Stimulated activated CD8-positive, alpha-beta memory T cell treated with anti-CD3 and anti-CD28 coated beads, Interleukin-7, amount 100 ng/mL, for 4 hours (primary cell): ENCODE measurements around the gene UNC13B.
"Not testable (repeated sequence)": the region's sequence is repeated elsewhere in the genome, so short reads cannot be mapped to it uniquely, and the experiment has no call there.

ENCODE experiments used
- DNase-seq, 2 donors: peaks; one replicate each; pipeline ENCODE4 v3.0.0-alpha.2; 2020; ENCODE audit warnings: low read depth in 2 of 2

Gene UNC13B

DNA sequence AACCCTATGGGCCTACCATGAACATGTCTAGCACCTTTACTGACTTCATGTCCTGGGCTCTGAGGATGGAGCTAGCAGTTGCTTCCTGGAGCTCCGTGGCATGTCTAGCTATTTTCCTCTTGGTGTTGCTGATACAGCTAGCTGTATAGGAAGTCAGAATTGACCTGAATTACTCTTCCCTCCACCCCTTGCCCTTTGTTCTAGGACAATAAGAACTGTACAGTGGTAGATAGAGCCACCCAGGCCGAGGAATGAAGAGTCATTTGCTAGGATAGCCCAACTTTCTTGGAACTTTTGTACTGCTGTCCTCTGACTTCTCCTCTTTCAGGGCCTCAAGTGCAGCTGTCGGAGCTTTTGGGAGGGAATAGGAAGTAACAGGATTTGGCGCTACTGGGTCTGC lies 218.2 kb downstream of the UNC13B start:
- no peak for DNase-seq

DNA sequence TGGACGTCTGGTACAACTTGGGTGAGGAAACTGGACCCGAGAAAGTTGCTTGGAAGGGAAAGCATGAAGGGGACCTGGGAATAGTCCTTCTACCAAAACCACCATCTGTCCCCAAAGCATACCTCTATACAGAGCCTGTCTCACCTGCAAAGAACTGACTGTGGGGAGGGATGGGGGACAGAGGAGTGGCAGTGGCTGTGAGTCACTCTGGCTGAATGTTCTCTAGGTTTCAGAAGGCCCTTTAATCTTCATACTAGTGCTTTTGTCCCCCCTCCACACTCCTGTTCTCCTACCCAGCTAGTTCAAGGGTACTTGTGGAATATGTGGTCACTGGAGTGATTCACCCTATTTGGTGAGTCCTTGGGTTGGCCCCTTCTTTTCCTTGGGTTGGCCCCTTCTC lies 218.8 kb downstream of the UNC13B start:
- no peak for DNase-seq

DNA sequence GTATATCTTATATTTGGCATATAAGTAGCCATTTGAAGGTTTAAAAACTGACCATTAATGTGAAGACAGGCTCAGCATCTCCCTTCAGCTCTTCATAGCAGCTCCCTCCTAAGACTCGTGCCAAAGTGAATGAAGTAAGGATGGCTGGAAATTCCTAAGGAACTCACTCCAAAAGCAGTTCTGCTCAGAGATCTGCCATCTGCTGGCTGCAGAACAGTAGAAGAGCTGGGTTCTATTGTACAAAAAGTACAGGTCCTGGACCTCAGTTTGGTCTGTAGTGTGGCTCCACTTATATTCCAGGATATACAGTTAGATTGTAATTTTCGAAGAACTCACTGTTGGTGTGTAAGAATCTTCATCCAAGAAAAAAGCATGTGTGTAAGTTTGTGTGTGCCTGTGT lies 223.2 kb downstream of the UNC13B start:
- no peak for DNase-seq

DNA sequence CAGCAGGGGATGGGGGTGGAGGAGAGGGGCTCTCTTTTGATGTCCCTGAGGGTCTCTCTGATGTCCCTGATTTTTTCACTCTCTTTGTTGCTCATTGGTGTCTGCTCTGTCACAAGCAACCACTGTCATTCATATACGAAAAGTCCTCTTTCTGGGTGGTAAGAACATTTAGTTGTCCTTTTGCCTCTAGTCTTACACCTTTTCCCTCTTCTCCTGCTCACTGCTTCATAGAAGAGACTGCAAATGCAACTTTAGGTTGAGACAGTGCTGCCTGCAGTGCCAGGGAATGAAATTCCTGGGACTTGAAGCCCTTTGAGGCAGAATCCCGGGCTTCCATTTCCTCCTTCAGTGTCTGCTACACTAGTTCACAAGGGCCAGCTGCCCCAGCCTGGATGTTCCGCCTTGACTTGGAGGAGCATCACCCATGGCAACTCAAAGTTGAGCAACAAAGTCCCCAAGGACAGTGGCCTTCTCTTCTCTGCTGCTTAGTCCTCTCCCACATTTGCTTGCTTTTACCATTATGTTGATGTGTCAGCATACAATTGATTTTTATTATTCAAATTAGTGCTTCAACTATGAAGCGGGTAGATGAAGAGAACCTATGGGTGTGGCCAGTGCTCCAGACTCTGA lies 233.4 kb downstream of the UNC13B start:
- no peak for DNase-seq

DNA sequence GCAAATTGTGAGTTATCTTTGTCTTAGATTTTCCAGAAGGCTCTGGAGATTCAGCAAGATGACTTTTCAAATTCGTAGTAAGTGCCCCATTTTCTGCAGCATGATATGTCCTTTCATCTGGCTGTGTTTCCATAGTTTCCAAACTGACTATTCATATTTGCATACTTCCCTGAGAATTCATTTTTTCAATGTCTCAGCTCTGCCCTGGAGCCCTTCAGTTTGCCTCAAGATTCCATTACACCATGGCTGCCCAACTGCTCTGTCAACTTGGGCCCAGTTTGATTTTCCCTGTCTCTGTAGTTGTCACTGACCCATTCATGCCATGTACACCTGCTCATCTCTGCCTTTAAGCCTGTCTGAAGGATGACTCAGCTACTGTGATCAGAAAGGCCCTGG lies 233.9 kb downstream of the UNC13B start:
- DNase-seq, result no peak

DNA sequence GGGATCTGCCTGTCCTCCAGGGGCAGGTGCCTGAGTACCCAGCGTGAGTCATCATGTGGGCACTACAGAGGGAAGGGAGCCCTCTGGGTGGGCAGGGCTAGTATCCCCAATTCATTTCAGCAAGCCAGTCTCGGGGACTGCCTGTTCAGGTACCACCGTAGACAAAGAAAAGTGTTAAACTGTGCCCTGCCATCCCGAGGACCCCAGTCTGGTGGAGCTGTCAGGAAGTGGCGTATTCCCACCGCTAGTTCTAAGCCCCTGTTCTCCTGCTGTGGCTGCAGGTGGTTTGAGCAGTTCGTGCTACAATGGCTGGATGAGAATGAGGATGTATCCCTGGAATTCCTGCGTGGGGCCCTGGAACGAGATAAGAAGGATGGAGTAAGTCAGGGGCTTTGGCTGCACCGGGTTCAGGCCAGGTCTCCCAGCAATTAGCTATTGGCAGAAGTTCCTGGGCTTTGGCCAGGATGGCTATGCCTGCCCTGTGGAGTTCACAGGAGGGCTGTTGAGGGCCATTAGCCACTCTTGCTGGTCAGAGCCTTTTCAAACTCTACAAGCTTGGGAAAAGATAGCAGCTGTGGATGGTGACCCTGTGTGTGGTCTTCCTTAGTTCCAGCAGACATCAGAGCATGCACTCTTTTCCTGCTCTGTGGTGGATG lies 234.9 kb downstream of the UNC13B start:
- no peak for DNase-seq

DNA sequence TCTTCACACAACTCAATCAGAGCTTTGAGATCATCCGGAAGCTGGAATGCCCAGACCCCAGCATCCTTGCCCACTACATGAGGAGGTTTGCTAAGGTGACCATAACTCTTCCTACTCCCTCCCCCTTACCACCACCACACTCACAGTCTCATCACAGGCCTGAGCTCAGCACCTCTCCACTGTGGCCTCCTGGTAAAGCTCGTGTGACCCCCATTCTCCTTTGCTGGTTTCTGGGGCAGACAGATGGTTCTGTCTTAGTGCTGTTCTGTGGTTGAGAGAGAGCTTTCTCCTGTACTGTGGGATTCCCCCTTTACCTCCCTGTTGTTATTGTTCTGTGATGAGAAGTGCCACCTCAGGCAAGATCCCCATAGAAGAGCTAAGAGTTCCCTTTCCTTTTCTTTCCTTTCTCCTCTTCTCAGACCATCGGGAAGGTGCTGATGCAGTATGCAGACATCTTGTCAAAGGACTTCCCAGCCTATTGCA lies 235.4 kb downstream of the UNC13B start:
- no peak for DNase-seq

DNA sequence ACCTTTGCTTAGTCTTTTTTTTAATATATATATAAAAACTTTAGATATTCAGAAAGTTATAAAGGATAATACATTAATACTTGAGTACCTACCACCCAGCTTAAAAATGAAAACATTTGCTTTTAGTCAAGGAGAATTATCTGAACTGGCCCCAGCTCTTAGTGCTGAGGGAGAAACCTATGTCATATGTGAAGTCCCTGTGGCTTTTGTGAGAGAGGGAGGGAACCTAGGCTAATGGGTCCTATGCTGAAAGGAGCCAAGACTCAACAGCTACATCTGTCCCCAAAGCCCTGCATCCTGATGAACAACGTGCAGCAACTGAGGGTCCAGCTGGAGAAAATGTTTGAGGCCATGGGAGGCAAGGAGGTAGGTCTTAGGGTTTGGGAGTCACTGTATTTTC lies 236.1 kb downstream of the UNC13B start:
- no peak for DNase-seq

DNA sequence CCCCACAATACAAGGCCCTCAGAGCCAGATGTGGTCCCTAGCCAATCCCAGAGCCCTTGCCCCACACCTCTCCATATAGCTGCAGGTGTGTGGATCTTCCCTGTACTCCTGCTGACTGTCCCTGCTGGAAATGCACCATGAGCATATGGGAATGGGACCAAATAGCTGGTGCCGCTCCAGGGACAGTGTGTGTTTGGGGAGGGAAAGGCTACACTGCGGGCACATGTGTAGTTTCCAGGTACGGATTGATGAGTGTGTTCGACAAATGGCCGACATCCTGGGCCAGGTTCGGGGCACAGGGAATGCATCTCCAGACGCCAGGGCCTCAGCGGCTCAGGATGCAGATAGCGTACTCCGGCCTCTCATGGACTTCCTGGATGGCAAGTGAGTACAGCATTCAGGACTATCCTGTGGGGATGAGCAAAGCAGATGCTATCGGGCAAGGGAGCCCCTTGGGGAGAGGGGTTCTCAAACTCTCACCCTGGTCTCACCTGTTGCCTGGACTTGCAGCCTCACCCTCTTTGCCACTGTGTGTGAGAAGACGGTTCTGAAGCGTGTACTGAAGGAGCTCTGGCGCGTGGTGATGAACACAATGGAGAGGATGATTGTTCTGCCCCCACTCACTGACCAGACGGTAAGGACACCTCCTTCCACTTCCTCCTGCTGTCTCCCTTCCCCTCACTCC lies 237.0 kb downstream of the UNC13B start:
- DNase-seq, result no peak

DNA sequence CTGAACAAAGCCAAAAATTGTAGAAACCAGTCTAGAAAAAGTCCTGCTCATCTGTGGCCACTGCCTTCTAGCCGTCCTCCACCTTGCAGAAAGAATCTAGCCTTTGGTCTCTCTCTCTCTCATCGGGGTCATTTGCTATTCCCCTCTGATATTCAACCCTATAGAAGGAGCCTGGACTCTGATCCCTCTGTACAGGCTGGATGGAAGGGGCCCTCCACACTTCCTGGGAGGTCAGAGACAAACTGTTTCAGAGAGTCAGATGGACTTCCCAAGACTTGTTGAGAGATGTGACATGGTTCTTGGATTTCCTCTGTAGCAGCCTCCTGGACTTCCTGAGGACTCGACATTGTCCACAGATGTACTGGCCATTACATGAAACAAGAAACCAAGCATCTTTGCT lies 243.1 kb downstream of the UNC13B start:
- DNase-seq, result no peak

DNA sequence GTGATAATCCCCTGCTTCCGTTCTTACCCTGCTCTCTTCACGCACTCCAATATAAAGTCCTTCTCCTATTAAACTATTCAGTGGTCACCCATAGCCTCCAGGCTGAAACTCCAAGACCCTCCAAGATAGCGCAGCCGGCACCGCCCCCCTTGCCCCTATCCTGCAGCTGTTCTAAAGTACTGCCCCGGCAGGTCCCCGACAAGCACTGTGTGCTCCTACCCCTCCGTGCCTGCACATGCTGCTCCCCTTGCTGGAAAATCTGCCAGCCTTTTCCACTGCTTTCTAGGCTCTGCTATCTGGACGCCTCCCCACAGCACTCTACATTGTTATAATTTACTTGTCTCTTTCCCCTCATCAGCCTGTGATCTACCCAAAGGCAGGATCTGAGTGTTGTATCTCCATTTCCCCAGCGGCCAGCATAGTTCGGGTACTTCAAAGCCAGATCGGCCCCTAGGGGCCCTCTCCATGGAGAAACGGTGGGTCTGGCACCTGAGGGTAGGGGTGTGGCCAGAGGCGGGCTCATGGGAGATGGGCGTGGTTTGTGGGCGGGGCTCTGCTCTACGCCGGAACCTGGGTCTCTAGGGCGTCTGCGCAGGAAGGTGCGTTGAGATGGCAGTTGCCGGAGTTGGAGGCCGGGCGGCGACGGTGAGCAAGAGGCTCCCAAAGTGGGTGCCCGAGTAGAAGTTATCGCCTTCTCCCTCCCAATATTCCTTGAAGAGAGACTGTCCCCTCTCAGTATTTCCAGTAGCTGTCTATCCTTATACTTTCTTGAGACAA lies 244.6 kb downstream of the UNC13B start:
- DNase-seq, result no peak

DNA sequence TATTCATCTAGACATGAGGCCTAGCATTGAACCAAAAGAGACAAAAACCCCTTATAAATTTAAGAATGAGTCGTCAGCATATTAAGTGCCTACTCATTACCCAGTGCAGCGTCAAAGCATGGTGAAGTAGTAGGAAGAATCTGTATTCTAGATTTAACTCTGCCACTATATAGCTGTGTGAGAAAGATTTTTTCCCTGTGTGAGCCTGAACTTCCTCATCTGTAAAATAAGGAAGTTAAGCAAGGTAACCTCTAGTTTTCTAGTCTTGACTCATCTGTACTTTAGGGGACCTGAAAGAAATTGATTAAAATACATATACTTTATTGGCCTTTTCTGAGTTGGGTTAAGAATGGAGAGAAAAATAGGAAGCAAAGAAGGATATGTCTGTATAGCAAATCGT lies 246.0 kb downstream of the UNC13B start:
- no peak for DNase-seq

DNA sequence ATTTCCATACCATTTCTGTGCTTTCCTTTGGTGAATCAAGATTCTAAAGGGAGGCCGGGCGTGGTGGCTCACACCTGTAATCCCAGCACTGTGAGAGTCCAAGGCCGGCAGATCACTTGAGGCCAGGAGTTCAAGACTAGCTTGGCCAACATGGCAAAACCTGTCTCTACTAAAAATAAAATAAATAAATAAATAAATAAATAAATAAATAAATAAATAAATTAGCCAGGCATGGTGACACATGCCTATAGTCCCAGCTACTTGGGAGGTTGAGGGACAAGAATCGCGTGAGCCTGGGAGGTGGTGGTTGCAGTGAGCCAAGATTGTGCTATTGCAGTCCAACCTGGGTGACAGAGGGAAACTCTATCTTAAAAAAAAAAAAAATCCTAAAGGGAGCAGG lies 247.6 kb downstream of the UNC13B start:
- not testable (repeated sequence) for DNase-seq

DNA sequence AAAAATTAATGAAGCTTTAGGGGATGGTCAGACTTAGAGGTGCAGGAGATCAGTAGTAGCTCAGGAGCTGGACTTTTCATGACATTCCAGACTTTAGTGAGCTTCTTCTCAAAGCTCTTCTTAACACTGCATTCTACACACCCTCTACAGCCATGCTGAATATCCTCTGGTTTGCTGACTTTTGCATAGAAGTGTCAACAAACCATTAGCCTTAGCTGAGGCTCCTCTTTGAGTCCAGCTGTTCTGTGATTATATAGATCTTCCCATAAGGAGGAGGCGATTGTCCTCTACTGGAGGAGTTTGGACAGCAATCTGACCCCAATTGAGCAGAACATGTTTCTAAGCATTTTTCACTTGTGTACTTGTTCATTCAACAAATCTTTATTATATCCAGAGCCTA lies 253.1 kb downstream of the UNC13B start:
- no peak for DNase-seq

DNA sequence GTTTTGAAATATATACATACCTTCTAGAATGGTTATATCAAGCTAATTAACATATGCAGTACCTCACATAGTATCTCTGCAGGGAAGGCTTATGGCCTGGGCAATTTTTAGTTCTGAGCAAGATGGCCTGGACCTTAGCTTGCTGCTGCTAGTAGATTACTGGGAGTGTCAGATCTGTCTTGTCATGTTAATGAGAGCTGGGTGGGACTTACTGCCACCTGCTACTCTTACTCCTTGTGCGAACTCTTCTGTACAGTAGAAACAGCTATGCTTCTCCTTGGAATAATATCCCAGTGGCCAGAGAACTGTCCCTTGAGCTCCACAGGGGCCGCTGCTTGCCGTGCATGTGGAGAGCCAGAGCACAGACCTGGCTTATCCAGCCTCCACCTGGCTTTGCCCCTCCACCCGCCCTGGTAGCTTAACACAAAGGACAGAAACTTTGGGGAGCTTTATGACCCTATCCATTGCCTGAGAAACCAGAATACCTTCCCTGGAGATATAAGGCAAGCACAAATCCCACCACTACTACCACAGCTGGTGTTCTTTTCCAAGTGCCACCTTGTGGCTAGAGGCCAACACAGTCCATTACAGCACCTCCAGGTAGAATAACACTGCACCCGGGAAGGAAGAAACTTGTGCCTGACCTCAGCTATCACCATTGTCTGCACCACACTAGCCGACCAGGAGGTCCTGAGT lies 253.7 kb downstream of the UNC13B start:
- no peak for DNase-seq

DNA sequence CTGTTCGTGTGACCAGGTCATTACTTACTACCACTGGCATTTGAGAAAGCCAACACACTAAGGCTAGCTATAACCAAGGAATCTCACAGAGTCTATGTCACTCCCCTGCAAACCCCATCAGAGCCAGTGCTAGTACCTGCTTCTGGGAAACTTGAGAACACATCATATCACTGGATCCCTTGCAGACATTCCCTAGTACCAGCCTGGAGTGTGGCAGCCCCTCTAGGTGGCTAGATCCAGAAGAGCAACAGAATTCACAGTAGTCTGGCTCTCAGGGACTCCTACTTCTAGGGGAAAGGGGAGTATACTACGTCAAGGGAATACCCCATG lies 254.3 kb downstream of the UNC13B start:
- no peak for DNase-seq

DNA sequence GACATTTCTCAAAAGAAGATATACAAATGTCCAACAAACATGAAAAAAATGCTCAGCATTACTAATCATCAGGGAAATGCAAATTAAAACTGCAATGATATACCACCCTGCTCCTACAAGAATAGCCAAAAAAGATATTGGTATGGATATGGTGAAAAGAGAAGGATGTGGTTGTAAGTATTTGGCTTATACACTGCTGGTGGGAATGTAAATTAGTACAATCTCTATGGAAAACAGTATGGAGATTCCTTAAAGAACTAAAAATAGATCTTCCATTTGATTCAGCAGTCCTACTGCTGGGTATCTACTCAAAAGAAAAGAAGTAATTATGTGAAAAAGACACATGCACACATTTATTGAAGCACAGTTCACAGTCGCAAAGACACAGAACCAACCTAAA lies 260.5 kb downstream of the UNC13B start:
- DNase-seq, result no peak

DNA sequence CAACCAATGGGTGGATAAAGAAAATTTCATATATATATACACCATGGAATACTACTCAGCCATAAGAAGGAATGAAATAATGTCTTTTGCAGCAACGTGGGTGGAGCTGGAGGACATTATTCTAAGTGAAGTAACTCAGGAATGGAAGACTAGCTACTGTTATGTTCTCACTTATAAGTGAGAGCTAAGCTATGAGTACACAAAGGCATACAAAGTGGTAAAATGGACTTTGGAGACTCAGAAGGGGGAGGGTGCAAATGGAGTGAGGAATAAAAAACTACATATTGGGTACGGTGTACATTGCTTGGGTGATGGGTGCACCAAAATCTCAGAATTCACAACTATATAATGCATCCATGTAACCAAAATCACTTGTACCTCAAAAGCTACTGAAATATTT lies 260.9 kb downstream of the UNC13B start:
- no peak for DNase-seq

DNA sequence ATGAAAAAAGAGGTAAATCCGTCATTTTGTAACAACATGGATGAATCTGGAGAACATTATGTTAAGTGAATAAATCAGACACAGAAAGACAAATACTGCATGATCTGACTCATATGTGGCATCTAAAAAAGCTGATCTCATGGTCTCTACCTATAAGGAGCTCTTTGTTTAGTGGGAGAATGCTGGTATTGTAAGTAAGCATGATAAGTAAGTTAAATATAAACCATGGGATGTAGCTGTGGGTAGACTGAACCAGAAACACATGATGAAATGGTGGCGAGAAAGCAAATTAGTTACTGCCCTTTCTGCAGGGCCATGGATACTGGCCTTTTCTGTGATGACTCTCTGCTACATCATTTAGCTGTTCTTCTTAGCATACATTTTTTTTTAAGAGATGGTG lies 261.7 kb downstream of the UNC13B start:
- DNase-seq, result no peak

DNA sequence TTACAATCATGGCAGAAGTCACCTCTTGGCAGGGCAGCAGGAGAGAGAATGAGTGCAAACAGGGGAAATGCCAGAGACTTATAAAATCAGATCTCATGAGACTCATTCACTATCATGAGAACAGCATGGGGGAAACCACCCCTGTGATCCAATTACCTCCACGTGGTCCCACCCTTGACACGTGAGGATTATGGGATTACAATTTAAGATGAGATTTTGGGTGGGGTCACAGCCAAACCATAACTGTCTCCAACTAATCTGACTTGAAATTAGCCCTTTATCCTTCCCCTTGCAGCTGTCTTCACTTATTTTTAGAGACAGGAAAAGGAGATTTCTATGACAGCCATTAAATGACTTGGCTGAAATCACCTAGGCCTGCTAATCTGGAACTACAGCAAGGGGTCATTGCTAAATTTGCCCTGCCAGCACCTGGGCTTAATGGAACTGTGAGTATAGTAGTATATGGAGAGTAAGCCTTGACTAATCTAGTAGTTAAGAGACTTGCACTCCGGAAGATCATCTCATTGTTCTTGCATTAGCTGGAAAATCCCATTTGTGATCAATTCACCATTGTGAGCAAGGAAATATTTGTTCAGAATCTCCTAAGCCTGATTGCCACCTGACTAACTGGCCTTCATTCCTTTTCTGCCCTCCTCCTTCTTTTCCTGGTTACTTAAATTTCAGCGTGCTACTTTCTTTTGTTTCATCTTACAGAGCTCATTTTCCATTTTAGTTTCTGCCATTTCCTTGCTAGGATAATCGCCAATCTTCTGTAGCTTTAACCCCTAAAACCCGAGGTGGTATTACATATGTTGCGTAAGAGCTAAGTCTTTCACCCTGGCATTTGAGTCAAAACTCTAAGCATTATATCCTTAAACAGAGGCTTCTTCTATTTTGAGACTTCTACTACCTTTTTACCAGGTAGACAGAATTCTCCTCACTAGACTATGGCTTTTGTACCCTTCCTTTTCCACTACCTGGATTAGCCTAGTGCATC lies 262.8 kb downstream of the UNC13B start:
- DNase-seq, result no peak

DNA sequence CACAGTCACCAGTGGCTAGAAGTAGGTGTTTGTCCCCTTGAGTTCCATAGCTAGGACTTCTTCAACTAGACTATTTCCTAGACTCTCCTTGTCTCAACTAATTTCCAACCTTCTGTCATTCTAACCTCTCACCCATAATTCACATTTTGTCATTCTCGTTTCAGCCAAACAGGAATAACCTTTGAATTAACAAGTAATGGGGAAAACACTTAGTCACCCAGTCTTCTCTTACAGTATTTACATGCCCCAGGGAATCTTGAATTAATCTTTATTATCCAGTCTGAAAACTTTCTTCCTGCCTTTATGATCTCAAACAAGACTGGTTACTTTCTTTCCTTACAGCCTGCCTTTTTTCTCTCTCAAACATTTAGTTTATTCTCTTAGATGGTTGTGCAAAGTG lies 264.8 kb downstream of the UNC13B start:
- DNase-seq, result no peak
